Stimulated activated CD4-positive, alpha-beta T cell treated with anti-CD3 and anti-CD28 coated beads, TNF-alpha, amount 100 ng/mL, for 24 hours (primary cell): ENCODE measurements around the gene GPR55.

Experiments
- DNase-seq, 3 experiments: peaks; one replicate each; pipeline ENCODE4 v3.0.0-alpha.2; 2020; ENCODE audit warnings: low read depth in 3 of 3

Gene GPR55

DNA sequence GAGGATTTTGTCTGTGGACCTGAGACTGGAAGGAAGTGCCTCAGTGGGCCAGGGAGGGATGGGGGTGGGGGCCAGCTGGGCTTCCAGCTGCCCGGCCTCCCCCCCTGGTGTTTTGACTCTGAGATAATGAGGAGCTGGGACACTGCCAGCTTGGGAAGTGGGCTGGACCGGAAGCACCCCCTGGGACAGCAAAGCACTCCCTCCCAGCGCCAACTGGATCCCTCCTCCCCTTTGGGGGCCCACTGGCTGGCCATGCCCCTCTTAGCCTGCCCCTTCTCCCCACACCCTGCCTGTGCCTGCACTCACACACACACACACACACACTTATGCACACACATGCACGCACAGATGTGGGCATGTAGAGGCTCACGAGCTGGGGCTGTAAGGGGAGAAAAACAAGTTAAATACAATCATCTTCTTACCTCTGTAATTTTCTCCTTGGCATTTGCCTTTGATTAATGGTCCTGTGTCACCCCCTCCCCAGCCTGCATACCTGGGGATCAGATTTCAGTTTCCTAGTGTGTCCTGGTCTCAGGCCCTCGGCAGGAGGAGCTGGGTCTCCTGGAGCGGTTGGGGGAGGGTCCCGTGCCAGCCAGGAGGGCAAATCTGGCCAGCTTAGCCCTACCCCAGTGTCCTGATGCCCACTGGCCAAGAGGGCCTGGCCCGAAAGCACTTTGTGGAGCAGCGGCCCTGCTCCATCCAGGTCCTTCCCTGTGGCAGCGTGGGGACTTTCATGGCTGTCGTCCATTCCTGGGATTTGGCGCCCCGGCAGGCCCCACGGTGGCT lies 56.7 kb downstream of the GPR55 start:
- no peak for DNase-seq

DNA sequence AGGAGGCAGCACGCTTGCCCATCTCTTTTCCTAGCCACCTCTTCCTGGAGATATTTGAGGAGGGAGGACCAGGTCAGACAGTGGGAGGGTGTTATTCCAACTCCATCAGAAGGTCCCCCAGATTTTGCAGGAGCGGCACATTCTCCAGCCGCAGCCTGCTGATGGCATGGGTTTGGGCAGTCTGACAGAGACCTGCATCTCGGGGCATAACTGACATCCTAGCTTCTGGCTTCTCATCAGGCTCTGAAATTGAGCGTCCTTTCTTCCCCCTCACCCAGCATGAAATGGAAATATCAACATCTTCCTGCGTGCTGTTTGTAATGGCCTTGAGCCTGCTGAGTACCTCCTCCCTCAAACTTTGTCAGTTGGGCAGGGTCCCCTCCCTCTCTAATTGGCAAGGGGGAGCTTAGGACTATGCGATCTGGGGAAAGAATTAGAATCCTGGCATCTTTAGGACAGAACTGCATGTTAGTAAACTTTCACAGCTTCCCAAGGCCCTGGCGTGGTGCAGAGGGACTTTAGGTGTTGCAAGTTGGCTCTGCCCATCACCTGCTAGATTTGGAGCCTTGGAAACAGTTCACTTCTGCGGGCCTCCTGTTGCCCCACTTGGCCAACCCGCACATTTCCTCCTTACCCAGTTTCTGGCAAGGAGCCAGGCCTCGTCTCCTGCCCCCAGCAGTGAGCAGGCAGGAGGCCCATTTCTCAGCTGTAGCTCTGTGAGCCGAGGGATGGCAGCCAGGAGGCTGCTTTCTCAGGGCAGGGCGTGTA lies 58.1 kb downstream of the GPR55 start:
- peak; percentile 18 to 36 (median 28) for DNase-seq

DNA sequence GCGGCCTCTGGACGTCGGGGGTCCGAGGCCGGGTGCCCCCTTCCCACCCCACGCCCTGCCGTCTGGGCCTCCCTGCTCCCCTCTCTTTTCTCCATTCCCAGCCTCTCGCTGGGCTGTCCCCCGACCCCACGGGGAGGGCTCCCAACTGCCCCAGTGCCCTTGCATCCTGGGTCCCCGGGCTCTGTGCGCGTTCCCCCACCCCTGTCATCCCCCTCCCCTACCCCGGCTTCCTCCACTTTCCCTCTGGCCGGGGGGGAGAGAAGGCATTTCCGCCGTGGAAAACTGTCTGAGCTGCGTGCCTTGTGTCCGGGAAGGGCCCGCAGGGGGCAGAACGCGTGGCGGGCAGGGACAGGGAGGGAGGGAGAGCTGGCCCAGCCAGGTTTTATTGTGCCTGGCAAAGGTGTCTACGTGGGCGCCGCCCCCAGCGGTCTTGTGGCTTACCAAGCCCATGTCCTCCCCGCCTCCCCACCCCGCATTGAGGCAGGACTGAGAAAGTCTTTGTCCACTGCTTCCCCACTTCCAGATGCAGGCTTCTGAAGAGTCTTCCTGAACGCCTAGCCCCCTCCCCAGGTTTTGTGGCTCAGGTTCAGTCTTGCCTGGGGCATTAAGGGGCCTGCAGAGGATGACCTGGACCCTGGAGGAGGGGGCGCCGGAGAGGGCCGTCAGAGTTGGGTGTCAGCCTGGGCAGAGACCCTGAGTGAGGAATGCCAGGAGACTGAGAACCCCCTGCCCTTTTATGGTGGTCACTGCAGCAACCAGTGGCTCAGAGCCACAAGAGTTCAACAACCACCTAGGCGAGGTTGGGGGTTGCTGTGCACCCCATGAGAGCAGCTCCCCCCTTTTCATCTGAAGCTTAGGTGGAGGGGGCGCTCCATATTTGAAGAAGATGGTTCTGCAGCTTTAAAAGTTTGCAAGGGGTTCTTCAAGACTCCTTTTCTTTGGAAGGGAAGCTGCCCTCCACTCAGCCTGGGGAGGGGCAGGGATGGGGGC lies 59.0 kb downstream of the GPR55 start:
- DNase-seq, result no peak

DNA sequence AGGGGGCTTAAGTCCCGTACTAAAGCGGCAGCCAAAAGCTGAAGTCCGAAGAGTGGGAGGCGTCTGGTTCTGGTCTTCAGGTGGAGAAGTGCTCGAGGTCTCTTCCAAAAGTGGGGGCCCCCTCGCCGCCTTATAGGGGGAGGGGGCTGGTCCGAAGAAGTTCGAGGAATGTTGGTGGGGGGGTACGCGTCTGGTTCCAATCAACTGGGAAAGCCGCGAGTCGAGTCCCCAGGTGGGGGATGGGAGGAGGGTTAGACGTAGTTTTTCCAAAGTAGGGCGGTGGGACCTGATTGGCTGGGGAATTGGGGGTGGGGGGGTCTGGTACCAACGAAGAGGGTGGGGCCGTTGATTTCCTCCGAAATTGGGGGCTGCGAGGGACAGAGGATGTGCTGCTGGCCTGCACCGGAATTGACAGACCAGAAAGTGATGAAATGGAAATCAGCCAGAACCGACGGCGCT lies 59.7 kb downstream of the GPR55 start:
- no peak for DNase-seq

DNA sequence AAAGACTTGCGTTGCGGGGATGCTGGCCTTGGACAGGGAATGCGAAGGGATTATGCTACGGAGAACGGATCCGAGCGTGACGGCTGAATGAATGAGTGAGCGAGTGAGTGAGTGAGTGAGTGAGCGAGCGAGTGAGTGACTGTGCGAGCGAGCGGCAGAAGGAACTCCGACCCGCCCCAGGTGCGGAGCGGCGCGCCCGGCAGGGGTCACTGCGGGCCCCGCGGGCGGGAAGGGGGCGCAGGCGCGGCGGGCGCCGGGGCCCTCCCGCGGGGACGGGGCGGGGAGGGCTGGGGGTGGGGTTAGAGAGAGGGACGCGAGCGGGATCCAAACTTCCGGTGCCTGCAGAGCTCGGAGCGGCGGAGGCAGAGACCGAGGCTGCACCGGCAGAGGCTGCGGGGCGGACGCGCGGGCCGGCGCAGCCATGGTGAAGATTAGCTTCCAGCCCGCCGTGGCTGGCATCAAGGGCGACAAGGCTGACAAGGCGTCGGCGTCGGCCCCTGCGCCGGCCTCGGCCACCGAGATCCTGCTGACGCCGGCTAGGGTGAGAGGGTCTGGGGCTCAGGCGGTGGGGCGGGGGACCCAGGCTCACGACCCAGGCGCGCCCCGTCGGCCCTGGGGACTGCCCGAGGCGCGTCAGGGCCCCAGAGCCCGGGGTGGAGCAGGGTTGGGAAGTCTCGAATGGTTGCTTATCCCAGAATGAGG lies 60.3 kb downstream of the GPR55 start, which contains the start of gene ITM2C:
Gene ITM2C, plus strand, starts transcription at position 338 of the 702 bp plus-strand sequence. Its CDS starts 84 bp downstream, at position 422.
- DNase-seq, result peak; percentile 50 to 78 (median 58)

DNA sequence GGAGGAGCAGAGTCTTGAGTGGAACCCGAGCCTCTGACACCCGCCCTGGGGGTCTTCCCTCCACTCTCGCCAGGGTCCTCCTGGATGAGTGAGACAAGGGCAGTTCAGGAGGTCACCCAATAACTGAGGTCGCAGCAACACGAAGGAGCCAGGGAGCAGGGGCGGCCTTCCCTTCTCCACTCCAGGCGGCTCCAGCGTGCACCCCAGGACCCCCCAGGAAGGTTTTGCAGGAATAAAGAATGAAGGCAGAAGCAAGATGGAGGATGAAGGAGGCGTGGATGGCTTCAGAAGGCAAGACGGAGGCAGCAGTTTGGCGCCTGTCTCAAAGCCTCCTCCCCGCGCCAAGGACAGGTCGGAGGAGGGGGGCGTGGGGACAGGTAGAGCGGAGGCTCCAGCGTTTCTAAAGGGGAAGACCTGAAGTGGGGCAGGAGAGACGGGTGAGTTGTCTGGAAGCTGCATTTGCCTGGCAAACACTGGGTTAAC lies 60.9 kb downstream of the GPR55 start:
- no peak for DNase-seq

DNA sequence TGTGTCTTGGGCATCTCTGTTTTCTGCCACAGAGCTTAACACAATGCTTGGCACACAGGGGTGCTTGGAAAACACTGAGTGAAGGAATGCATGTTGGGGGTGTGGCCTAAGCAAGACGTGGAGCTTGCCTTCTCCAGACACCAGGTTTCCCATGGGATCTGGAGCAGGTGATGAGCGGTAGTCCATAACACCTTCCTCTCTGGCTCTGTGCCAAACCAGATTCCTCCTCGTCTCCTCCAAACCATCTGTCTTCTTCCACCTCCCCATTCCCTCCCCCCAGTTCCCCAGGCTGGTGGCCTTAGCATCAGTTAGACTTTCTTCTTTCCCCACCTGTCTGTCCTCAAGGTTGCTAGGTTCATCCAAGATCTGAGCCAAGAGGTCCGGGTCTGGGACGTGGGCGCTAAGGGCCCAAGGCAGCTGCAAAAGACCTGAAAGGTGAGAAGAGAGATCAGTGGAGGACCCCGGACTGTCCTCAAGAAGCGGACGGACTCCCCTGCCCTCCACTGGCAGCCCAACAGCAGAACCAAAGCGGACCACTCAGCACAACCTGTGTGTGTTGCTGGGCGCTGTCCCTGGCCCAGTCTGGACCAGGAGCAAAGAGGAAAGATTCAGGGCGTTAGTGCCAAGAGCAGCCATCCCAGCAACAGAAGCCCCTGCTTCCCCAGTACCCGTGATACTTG lies 61.5 kb downstream of the GPR55 start:
- no peak for DNase-seq

DNA sequence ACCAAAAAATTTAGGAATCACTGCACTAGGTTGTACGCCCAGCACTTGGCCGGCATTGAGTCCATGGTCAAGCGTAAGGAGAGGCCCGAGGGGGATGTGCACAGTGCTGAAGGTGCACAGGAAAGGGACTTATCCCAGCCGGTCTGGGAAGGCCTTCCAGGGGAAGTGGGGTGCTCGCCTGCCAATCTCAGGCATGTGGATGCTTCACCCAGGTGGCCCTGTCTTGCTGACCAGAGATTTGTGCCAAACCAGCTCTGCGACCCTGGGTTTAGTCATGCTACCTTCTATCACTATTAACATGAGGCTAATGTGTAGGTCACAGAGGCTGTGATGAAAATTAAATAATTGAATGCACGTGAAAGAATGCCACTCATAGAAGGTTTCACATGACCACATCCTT lies 62.0 kb downstream of the GPR55 start:
- no peak for DNase-seq

DNA sequence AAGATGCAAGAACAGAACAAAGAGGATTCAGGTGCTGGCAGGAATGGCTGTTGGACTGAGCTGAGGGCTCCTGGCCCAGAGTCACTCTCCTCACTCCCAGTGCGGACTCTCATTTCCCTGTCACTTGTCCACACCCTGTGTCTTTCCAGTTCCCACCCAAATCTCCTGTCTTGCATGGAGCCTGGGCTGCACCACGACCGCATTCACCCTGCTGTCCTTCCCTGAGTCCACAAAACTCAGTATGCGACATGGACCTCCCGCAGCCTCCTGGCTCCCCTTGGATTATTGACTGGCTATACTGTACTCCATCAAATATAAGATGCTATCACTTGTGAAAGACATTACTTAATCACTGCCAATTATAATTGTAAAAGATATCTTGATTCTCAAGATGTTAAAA lies 62.8 kb downstream of the GPR55 start:
- DNase-seq, result no peak

DNA sequence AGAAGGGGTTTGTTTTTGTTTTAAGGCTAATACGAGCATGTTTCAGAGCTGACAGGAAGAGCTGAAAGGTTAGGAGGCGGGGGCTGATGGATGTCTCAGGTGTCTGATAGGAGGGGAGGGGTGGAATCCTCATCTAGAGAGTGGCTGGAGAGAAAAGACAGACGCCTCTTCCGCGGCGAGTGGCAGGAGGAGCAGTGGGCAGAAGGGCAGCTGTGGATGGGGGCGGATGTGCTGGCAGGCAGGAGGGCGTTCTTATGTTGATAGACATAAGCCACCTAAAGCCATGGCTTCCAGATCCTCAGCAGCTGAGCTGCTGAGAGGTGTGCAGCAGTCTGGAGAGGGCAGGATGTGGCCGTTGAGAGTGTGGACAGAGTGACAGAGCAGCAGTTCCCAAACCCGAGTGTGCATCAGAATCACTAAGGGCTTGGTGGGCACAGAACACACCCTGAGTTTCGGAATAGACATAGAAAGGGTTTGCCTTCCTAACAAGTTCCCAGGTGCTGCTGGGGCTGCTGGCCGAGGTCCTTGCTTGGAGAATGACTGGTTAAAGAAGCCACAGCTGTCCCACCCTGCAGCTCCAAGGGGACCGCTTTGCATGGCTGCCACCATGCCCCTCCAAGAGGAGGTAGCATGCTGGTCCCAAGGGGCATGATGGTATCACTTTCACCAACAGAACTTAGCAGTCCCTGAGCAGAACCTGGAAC lies 63.3 kb downstream of the GPR55 start:
- no peak for DNase-seq
